H1 (cell line): Measurements from ENCODE around the gene PTPRE. TPM values are rescaled to one million over a fixed set of nuclear protein-coding genes. Genes with fewer than 3 reads are reported as not detected.

Experiments used
- CTCF ChIA-PET: fragments of 300-600 bp; sonication (Branson Sonifier 250); formaldehyde crosslinking; loops from one replicate; lab custom pipeline; 2021; ENCODE audit not compliant: partially characterized antibody; lab: Charles Lee
- POLR2A ChIA-PET: fragments of 300-600 bp; sonication (Branson Sonifier 250); formaldehyde crosslinking; loops from one replicate; lab custom pipeline; 2021; ENCODE audit warnings: inconsistent platforms; ENCODE audit not compliant: partially characterized antibody; lab: Charles Lee
- DNase-seq, 2 experiments: peaks; one replicate each; pipeline versions ENCODE4 v3.0.0 to v3.0.0-alpha.2; 2010 to 2022; ENCODE audit warnings: low spot score in 2 of 2, low read depth in 1 of 2, mixed read lengths in 1 of 2
- FAIRE-seq: peaks from 2 replicates; lab custom pipeline; 2011; peaks lifted over from hg19 to GRCh38; lab: Jason Lieb, UNC
- H2AFZ ChIP-seq: 2 replicates; pipeline ENCODE4 v1.8.1; 2012; ENCODE audit warnings: low read length, inconsistent platforms
- H2AK5ac ChIP-seq: 2 replicates; pipeline ENCODE4 v1.6.1; 2013; ENCODE audit warnings: low read depth, low read length
- H2BK120ac ChIP-seq: replicated peaks from 2 replicates; pipeline ENCODE3; 2013; ENCODE audit warnings: low read depth, low read length, inconsistent platforms
- H2BK12ac ChIP-seq: 2 replicates; pipeline ENCODE4 v1.6.1; 2013; ENCODE audit warnings: low read depth, low read length
- H2BK15ac ChIP-seq: 2 replicates; pipeline ENCODE4 v1.6.1; 2013; ENCODE audit warnings: low read length
- H2BK20ac ChIP-seq: 2 replicates; pipeline ENCODE4 v1.6.1; 2013; ENCODE audit warnings: low read length
- H2BK5ac ChIP-seq: 2 replicates; pipeline ENCODE4 v1.6.1; 2013; ENCODE audit warnings: low read depth, low read length
- H3K14ac ChIP-seq: 2 replicates; pipeline ENCODE4 v1.6.1; 2013; ENCODE audit warnings: inconsistent platforms; ENCODE audit not compliant: insufficient read length
- H3K18ac ChIP-seq: 2 replicates; pipeline ENCODE4 v1.6.1; 2013; ENCODE audit warnings: low read length; ENCODE audit errors: extremely low read depth
- H3K23ac ChIP-seq: 2 replicates; pipeline ENCODE4 v1.6.1; 2013; ENCODE audit warnings: inconsistent platforms; ENCODE audit not compliant: insufficient read length
- H3K23me2 ChIP-seq: 2 replicates; pipeline ENCODE4 v1.6.1; 2013; ENCODE audit warnings: low read depth, low read length
- H3K27ac ChIP-seq: 2 replicates; pipeline ENCODE4 v1.6.1; 2011; ENCODE audit warnings: low read depth, low read length, inconsistent platforms
- H3K27me3 ChIP-seq, 4 experiments: replicated peaks in 1 of 4; 1 replicate in 1 of 4; 2 replicates in 3 of 4; pipeline versions ENCODE4 v1.6.1 to v1.8.1; 2011 to 2013; ENCODE audit warnings: low read length in 3 of 4, mild to moderate bottlenecking in 3 of 4, inconsistent platforms in 2 of 4, mixed read lengths in 2 of 4, moderate library complexity in 1 of 4; ENCODE audit not compliant: control insufficient read depth in 3 of 4, insufficient read depth in 3 of 4; ENCODE audit errors: extremely low read depth in 1 of 4
- H3K36me3 ChIP-seq, 4 experiments: 2 replicates each; pipeline versions ENCODE4 v1.6.1 to v1.8.1; 2011 to 2013; ENCODE audit warnings: mild to moderate bottlenecking in 4 of 4, low read length in 3 of 4, moderate library complexity in 2 of 4, control low read depth in 1 of 4, inconsistent platforms in 1 of 4; ENCODE audit not compliant: insufficient read depth in 4 of 4, control insufficient read depth in 2 of 4
- H3K4ac ChIP-seq: replicated peaks from 2 replicates; pipeline ENCODE3; 2013; ENCODE audit warnings: low read length, low read depth, mixed read lengths, inconsistent platforms; ENCODE audit not compliant: insufficient read length
- H3K4me1 ChIP-seq, 4 experiments: replicated peaks in 1 of 4; 1 replicate in 1 of 4; 2 replicates in 3 of 4; pipeline versions ENCODE4 v1.6.1 to v1.8.1; 2011 to 2013; ENCODE audit warnings: low read length in 3 of 4, inconsistent platforms in 2 of 4, mixed read lengths in 1 of 4; ENCODE audit not compliant: insufficient read depth in 4 of 4, control insufficient read depth in 3 of 4
- H3K4me2 ChIP-seq, 2 experiments: 2 replicates each; pipeline versions ENCODE4 v1.6.1 to v1.8.1; 2011 to 2013; ENCODE audit warnings: low read depth in 2 of 2, low read length in 2 of 2, control low read depth in 1 of 2, inconsistent platforms in 1 of 2, mild to moderate bottlenecking in 1 of 2; ENCODE audit not compliant: insufficient read depth in 1 of 2
- H3K4me3 ChIP-seq, 4 experiments: fragments of 200-600, 300-600 bp in 1 of 4; sonication (generic), shearing (Covaris generic), sonication (Bioruptor Twin) in 1 of 4; 2 replicates each; pipeline versions ENCODE4 v1.5.1 to v1.8.1; 2011 to 2016; ENCODE audit warnings: low read length in 4 of 4, low read depth in 3 of 4, control low read depth in 2 of 4, inconsistent platforms in 2 of 4, mild to moderate bottlenecking in 2 of 4, mixed read lengths in 1 of 4, moderate library complexity in 1 of 4; ENCODE audit not compliant: insufficient read depth in 2 of 4; ENCODE audit errors: extremely low read depth in 1 of 4
- H3K56ac ChIP-seq: replicated peaks from 2 replicates; pipeline ENCODE3; 2013; ENCODE audit warnings: low read depth, mild to moderate bottlenecking, mixed read lengths, low read length, inconsistent platforms; ENCODE audit not compliant: insufficient read length
- H3K79me1 ChIP-seq: 2 replicates; pipeline ENCODE4 v1.6.1; 2013; ENCODE audit warnings: low read depth, low read length, control low read depth
- H3K79me2 ChIP-seq, 2 experiments: 2 replicates each; pipeline versions ENCODE4 v1.6.1 to v1.8.1; 2012 to 2013; ENCODE audit warnings: low read length in 2 of 2, mild to moderate bottlenecking in 2 of 2, inconsistent platforms in 1 of 2; ENCODE audit not compliant: insufficient read depth in 2 of 2, control insufficient read depth in 1 of 2
- H3K9ac ChIP-seq, 4 experiments: replicated peaks in 1 of 4; 1 replicate in 1 of 4; 2 replicates in 3 of 4; pipeline versions ENCODE4 v1.6.1 to v1.8.1; 2011 to 2013; ENCODE audit warnings: low read depth in 3 of 4, low read length in 3 of 4, control low read depth in 2 of 4, mild to moderate bottlenecking in 2 of 4, moderate library complexity in 2 of 4, inconsistent platforms in 1 of 4; ENCODE audit errors: extremely low read depth in 1 of 4
- H3K9me3 ChIP-seq, 2 experiments: 2 replicates each; pipeline versions ENCODE4 v1.6.1 to v1.8.1; 2012 to 2013; ENCODE audit warnings: mild to moderate bottlenecking in 2 of 2, moderate library complexity in 2 of 2, control low read depth in 1 of 2, inconsistent platforms in 1 of 2, low read depth in 1 of 2, low read length in 1 of 2, mixed read lengths in 1 of 2; ENCODE audit not compliant: insufficient read depth in 2 of 2
- H4K20me1 ChIP-seq, 2 experiments: replicated peaks in 1 of 2; 2 replicates each; pipeline versions ENCODE3 to v1.8.1; 2011 to 2013; ENCODE audit warnings: inconsistent platforms in 2 of 2, low read length in 2 of 2, mild to moderate bottlenecking in 1 of 2; ENCODE audit not compliant: insufficient read depth in 2 of 2, control insufficient read depth in 1 of 2
- H4K5ac ChIP-seq: 2 replicates; pipeline ENCODE4 v1.6.1; 2013; ENCODE audit warnings: low read length, low read depth, mixed read lengths, inconsistent platforms; ENCODE audit not compliant: insufficient read length
- H4K8ac ChIP-seq: 2 replicates; pipeline ENCODE4 v1.8.0; 2013; ENCODE audit warnings: mild to moderate bottlenecking, moderate library complexity, low read length, inconsistent platforms; ENCODE audit not compliant: insufficient read depth; ENCODE audit errors: extremely low read depth
- H4K91ac ChIP-seq: replicated peaks from 2 replicates; pipeline ENCODE3; 2013; ENCODE audit warnings: low read length, mixed read lengths, inconsistent platforms; ENCODE audit not compliant: insufficient read length
- BACH1 ChIP-seq: IDR thresholded peaks from 2 replicates; pipeline ENCODE4 v1.6.1; 2012; ENCODE audit warnings: low read length, improper control_type of control experiment
- CBX8 ChIP-seq: fragments of 300-800, 300-1000 bp; sonication (generic); IDR thresholded peaks from 2 replicates; pipeline ENCODE4 v1.7.1; 2016; ENCODE audit warnings: low read depth, low read length, borderline replicate concordance
- POLR2AphosphoS5 ChIP-seq: IDR thresholded peaks from 2 replicates; pipeline ENCODE4 v1.6.1; 2011; ENCODE audit warnings: low read depth, low read length
- RFX5 ChIP-seq: IDR thresholded peaks from 2 replicates; pipeline ENCODE4 v1.6.1; 2011; ENCODE audit warnings: low read depth, low read length, improper control_type of control experiment, borderline replicate concordance
- RNF2 ChIP-seq: fragments of 200-900, 300-1000 bp; sonication (generic); IDR thresholded peaks from 2 replicates; pipeline ENCODE4 v1.7.1; 2016; ENCODE audit warnings: borderline replicate concordance, low read depth, mild to moderate bottlenecking, antibody characterized with exemption, low read length; ENCODE audit not compliant: poor library complexity, severe bottlenecking; ENCODE audit errors: missing control alignments
- SAP30 ChIP-seq: fragments of 300-600 bp; sonication (generic); IDR thresholded peaks from 2 replicates; pipeline ENCODE4 v1.7.1; 2012; ENCODE audit warnings: low read length, moderate library complexity, mild to moderate bottlenecking, inconsistent platforms; ENCODE audit not compliant: insufficient read depth, insufficient replicate concordance
- TAF1 ChIP-seq: IDR thresholded peaks from 2 replicates; pipeline ENCODE4 v1.6.1; 2011; ENCODE audit warnings: mild to moderate bottlenecking, low read depth, low read length
- WGBS, 2 experiments: shearing (Covaris generic) in 1 of 2; methylation state at CpG; one replicate each; pipeline versions ENCODE4 v1.1.6 to v1.1.7; 2013 to 2015; ENCODE audit warnings: low lambda C conversion rate in 2 of 2, mixed read lengths in 2 of 2, inconsistent platforms in 1 of 2, low coverage in 1 of 2, missing lambda C conversion rate in 1 of 2; ENCODE audit not compliant: insufficient replicate concordance in 2 of 2, insufficient coverage in 1 of 2, insufficient read length in 1 of 2; ENCODE audit errors: extremely low coverage in 1 of 2, missing lambda C conversion rate in 1 of 2; 5-methylcytosine and 5-hydroxymethylcytosine counted together
- polyA plus RNA-seq, 7 experiments: library from polyadenylated mRNA; depleted of rRNA in 3 of 7; stranded (reverse) in 5 of 7; unstranded in 2 of 7; fragments of >200 nt in 5 of 7; fragments of 200-250 nt in 2 of 7; gene quantifications; 1 replicate in 5 of 7; 2 replicates in 1 of 7; 4 replicates in 1 of 7; pipeline versions ENCODE4 v1.2.1 to v1.2.3, GENCODE V29; 2011 to 2013; ENCODE audit warnings: missing spikeins in 2 of 7, mixed read lengths in 2 of 7
- total RNA-seq: library from RNA; stranded (reverse); fragmentation: NEBNext Ultra II Directional; extraction: Animal tissue kit (Norgen Biotek cat#: 25700); gene quantifications from 2 replicates; pipeline ENCODE4 v1.2.1, GENCODE V29; 2021

PTPRE gene
- total and polyA plus RNA-seq, 2 of the 8 experiments (the other 6 are each of a cell fraction or from before 2014, with no cell fraction given) = 0.33 to 0.54 TPM

DNA sequence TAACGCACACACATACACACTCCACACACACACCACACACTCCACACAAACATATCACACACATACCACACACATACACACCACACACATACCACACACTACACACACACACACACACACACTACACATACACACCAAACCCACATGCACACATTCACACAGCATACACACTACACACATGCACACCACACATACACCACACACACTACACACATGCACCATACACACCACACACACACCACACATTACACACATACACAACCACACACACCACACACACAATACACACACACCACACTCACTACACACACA, 153.0 kb downstream of the PTPRE start:
- H2BK5ac ChIP-seq = peak overlapping the region; percentile 75; the same call in 1 of the 2 replicates
- no peak overlapping the region for H2BK20ac ChIP-seq
- H3K9ac ChIP-seq = peak overlapping the region in 1 of 4 experiments; percentile 32; a peak in 1 of 7 replicates
- H3K79me2 ChIP-seq = no peaks in the 10 kb centered on the region
- no peak overlapping the region for H2AFZ ChIP-seq
- H3K23me2 ChIP-seq = peaks cover 6% of the 10 kb centered on the region; the same call in 1 of the 2 replicates
- CTCF ChIA-PET = interaction anchor here (1.6 to 3.1 kb wide), 3 partner anchors 9 to 25 kb away, joined by 5 to 18 read pairs (median 9); no protein-coding TSS in a partner anchor
- FAIRE-seq (peak; percentile 42), DNase-seq (no peak)
- H2BK120ac ChIP-seq = no peak overlapping the region
- H2BK12ac ChIP-seq = peak overlapping the region; percentile 98; the same call in 1 of the 2 replicates
- H3K36me3 ChIP-seq = no peaks in the 10 kb centered on the region
- peaks cover 9 to 21% (median 15%) of the 10 kb centered on the region in 4 experiments for H3K4me1 ChIP-seq
- no peak overlapping the region for H3K4me2 ChIP-seq
- H4K20me1 ChIP-seq = peaks cover 0 to 5% of the 10 kb centered on the region in 2 experiments
- H4K5ac ChIP-seq = no peak overlapping the region
- peak overlapping the region; percentile 74; the same call in 1 of the 2 replicates for H2BK15ac ChIP-seq
- H3K14ac ChIP-seq = no peak overlapping the region
- no peak overlapping the region; the same call in 1 of the 2 replicates for H4K8ac ChIP-seq
- H3K27me3 ChIP-seq = no peaks in the 10 kb centered on the region
- TF ChIP-seq SAP30 = no peak
- TF ChIP-seq POLR2AphosphoS5 = no peak
- TF ChIP-seq CBX8 = no peak
- TF ChIP-seq BACH1 = no peak
- TF ChIP-seq RFX5 = no peak
- no peak for TF ChIP-seq TAF1
- no peak for TF ChIP-seq RNF2
- TF ChIP-seq, all 59 proteins: peak for 0
- no peak overlapping the region for H3K27ac ChIP-seq
- H3K9me3 ChIP-seq = no peaks in the 10 kb centered on the region
- H3K4me3 ChIP-seq = no peak overlapping the region
- peak overlapping the region; percentile 97 for H3K56ac ChIP-seq
- POLR2A ChIA-PET = no interaction called here
- H2AK5ac ChIP-seq = peak overlapping the region; percentile 100
- H4K91ac ChIP-seq = peak overlapping the region; percentile 23
- no peaks in the 10 kb centered on the region for H3K79me1 ChIP-seq
- H3K23ac ChIP-seq = no peak overlapping the region
- no peak overlapping the region for H3K4ac ChIP-seq
- H3K18ac ChIP-seq = no peak overlapping the region
- 62% methylated on average over 1 of the region's 1 CpG; no CpG with 5 or more reads in 1 of the 2 experiments for WGBS, 2 experiments
